Measurements from ENCODE around the gene KATNAL2. TPM values are rescaled to one million over a fixed set of nuclear protein-coding genes. Genes with fewer than 3 reads are reported as not detected.

The KATNAL2 gene
- total RNA-seq, 1 donor from 2014 or later: 7.7 TPM

- Mint-ChIP-seq H3K4me3 (no peak overlapping the region), H3K27me3 (ENCODE audit: low read depth) (no peaks in the 10 kb centered on the region), H3K4me1 (peaks cover 7% of the 10 kb centered on the region), H3K36me3 (ENCODE audit: low read depth) (no peaks in the 10 kb centered on the region), H3K27ac (ENCODE audit: unreplicated experiment) (no peak overlapping the region), H3K9me3 (no peaks in the 10 kb centered on the region)
- DNase-seq (ENCODE audit: low read depth, low spot score): no peak
- no peak for TF ChIP-seq CTCF (conservative IDR thresholded peaks at IDR 0.05)
Observed at GRCh38 chr18:47063096-47063495, 145.7 kb downstream of the KATNAL2 start.

GRCh38 chr18:47067648-47068047 is 150.2 kb downstream of the KATNAL2 start:
- no peak for TF ChIP-seq CTCF (conservative IDR thresholded peaks at IDR 0.05)
- Mint-ChIP-seq H3K27ac (ENCODE audit: unreplicated experiment) (no peak overlapping the region), H3K27me3 (ENCODE audit: low read depth) (no peaks in the 10 kb centered on the region), H3K36me3 (ENCODE audit: low read depth) (no peaks in the 10 kb centered on the region), H3K4me1 (no peaks in the 10 kb centered on the region), H3K9me3 (no peaks in the 10 kb centered on the region), H3K4me3 (no peak overlapping the region)
- no peak for DNase-seq (ENCODE audit: low read depth, low spot score)

GRCh38 chr18:47075098-47075883 is 157.9 kb downstream of the KATNAL2 start:
- peaks cover 51% of the 10 kb centered on the region for H3K4me1 Mint-ChIP-seq
- peak overlapping the region; percentile 76 for H3K27ac Mint-ChIP-seq (ENCODE audit: unreplicated experiment)
- no peaks in the 10 kb centered on the region for H3K9me3 Mint-ChIP-seq
- no peaks in the 10 kb centered on the region for H3K27me3 Mint-ChIP-seq (ENCODE audit: low read depth)
- no peak for DNase-seq (ENCODE audit: low read depth, low spot score)
- no peaks in the 10 kb centered on the region for H3K36me3 Mint-ChIP-seq (ENCODE audit: low read depth)
- no peak for TF ChIP-seq CTCF (conservative IDR thresholded peaks at IDR 0.05)
- no peak overlapping the region for H3K4me3 Mint-ChIP-seq

- Mint-ChIP-seq H3K36me3 (ENCODE audit: low read depth) (no peaks in the 10 kb centered on the region), H3K27me3 (ENCODE audit: low read depth) (no peaks in the 10 kb centered on the region), H3K27ac (ENCODE audit: unreplicated experiment) (peak overlapping the region; percentile 9), H3K9me3 (no peaks in the 10 kb centered on the region), H3K4me1 (peaks cover 51% of the 10 kb centered on the region), H3K4me3 (peak overlapping the region; percentile 20)
- DNase-seq (ENCODE audit: low read depth, low spot score): no peak
- TF ChIP-seq CTCF (conservative IDR thresholded peaks at IDR 0.05): no peak
Observed at GRCh38 chr18:47077111-47077510, 159.7 kb downstream of the KATNAL2 start.

GRCh38 chr18:47080872-47081271 is 163.5 kb downstream of the KATNAL2 start:
- no peaks in the 10 kb centered on the region for H3K9me3 Mint-ChIP-seq
- H3K4me3 Mint-ChIP-seq: no peak overlapping the region
- no peaks in the 10 kb centered on the region for H3K36me3 Mint-ChIP-seq (ENCODE audit: low read depth)
- H3K4me1 Mint-ChIP-seq: peaks cover 38% of the 10 kb centered on the region
- no peak for TF ChIP-seq CTCF (conservative IDR thresholded peaks at IDR 0.05)
- no peak overlapping the region for H3K27ac Mint-ChIP-seq (ENCODE audit: unreplicated experiment)
- DNase-seq (ENCODE audit: low read depth, low spot score): no peak
- no peaks in the 10 kb centered on the region for H3K27me3 Mint-ChIP-seq (ENCODE audit: low read depth)

All from neural crest cell (in vitro differentiated cells).